Activated CD4-positive, alpha-beta T cell treated with anti-CD3 and anti-CD28 coated beads for 48 hours (primary cell): ENCODE results near the gene SYNJ2BP.

Source experiments
- DNase-seq: peaks from one replicate; pipeline ENCODE4 v3.0.0-alpha.2; 2020

Gene SYNJ2BP

DNA sequence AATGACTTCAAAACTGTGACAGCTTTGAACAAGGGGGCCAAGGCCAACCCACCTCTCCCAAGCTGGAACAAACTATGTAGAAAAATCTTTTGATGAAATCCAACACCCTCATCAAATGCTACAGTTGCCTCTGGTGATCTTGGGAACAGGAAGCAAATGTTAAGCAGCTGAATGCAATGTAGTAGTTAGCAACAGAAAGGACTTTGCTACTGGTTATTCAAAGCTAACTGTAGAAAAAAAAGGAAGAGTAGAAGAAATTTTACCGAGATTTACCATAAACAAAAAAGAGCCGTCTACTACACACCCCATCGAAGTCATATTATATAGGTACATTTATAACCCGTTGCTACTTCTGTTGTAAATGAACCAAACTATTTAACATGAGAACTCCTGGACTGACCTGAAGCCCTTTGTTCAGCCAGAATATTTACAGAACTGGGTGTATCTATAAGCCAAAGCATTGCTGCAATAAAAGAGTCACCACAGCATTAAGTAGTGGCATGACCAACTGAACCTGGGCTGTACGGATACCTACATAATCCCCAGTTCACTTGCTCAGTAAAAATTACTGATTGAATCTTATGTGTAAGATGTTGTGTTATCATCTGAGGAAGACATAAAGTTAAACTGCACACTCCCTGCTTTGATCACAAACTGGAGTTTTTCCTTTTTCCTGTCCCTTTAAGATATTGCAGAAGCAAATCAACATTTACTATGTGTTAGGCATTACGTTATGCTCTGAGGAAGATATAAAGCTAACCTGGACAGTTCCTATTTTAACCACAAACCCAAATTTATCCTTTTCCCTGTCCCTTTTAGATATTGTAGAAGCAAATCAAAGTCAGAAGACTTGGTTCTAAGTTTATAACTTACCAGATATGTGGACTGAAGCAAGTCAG is 25.1 kb downstream of the SYNJ2BP start:
- no peak for DNase-seq

- DNase-seq, result no peak
Measured at GRCh38 chr14:70382536-70382935, 34.4 kb downstream of the SYNJ2BP start.

DNA sequence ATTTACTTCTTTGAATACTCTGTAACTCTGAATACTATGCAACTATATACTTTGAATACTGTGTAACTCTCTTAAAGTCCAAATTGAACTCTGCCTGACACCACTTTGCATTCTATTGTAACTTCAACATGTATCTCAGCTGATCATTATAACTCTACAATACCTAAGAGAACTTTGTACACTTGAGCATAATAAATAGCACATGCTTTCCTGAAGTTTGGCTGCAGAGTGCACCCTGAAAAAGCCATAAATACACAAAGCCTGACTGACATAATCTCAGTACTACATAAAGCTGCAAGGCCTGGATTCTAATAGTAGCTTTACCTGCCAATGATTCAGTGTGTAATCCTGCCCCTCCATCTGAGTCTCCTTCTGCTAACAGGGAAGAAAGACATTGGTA is 36.1 kb downstream of the SYNJ2BP start:
- no peak for DNase-seq

DNA sequence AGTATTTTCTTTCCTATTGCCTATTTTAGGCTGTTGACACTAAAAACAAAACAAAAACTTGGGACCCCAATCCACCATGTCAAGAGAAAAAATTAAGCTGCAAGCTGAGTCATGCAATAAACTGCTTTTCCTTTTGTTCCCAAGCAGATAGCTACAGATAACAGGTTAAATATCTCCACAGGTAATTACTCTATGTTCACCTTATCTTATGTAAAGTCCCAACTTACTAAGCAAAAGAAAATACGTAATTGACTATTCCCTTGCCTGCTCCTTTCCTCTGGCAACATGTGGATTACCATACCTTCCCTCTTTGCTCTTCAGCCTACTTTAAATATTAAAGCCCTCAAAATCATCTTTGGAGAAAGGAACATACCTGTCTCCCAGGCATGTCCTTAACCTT is 38.2 kb downstream of the SYNJ2BP start:
- no peak for DNase-seq
